Transverse colon (tissue), 4 donors: ENCODE data around the gene SNX25. TPM values are rescaled to one million over a fixed set of nuclear protein-coding genes. Genes with fewer than 3 reads are reported as not detected.

Experiments
- DNase-seq: peaks from one replicate; pipeline ENCODE4 v3.0.0-alpha.2; 2019
- H3K27ac ChIP-seq, 4 donors: fragments of 200-600 bp; sonication (generic); 2 replicates each; pipeline ENCODE4 v1.5.1; 2016 to 2018; ENCODE audit warnings: inconsistent platforms in 4 of 4
- H3K27me3 ChIP-seq: fragments of 200-600 bp; sonication (generic); 2 replicates; pipeline ENCODE4 v1.5.1; 2017; ENCODE audit warnings: inconsistent platforms
- H3K36me3 ChIP-seq, 4 donors: fragments of 200-600 bp; sonication (generic); 2 replicates each; pipeline ENCODE4 v1.5.1; 2017 to 2019; ENCODE audit warnings: inconsistent platforms in 4 of 4
- H3K4me1 ChIP-seq, 4 donors: fragments of 200-600 bp; sonication (generic); 2 replicates each; pipeline ENCODE4 v1.5.1; 2017 to 2020; ENCODE audit warnings: inconsistent platforms in 4 of 4
- H3K4me3 ChIP-seq, 4 donors: fragments of 200-600 bp; sonication (generic); 1 replicate in 1 of 4; 2 replicates in 3 of 4; pipeline versions ENCODE4 v1.5.1 to v1.6.1; 2017 to 2019; ENCODE audit warnings: inconsistent platforms in 4 of 4
- H3K9me3 ChIP-seq, 2 donors: fragments of 200-600 bp; sonication (generic); 2 replicates each; pipeline ENCODE4 v1.5.1; 2017 to 2019; ENCODE audit warnings: inconsistent platforms in 2 of 2
- EP300 ChIP-seq: sonication (generic); formaldehyde crosslinking; IDR thresholded peaks from one replicate; pipeline ENCODE4 v1.6.1; 2017; ENCODE audit warnings: antibody characterized with exemption, low read depth
- POLR2A ChIP-seq: fragments of 450-650 bp; IDR thresholded peaks from one replicate; pipeline ENCODE4 v1.6.1; 2016; ENCODE audit warnings: antibody characterized with exemption, mild to moderate bottlenecking, moderate library complexity
- POLR2AphosphoS5 ChIP-seq, 3 donors: sonication (generic); formaldehyde crosslinking; IDR thresholded peaks; one replicate each; pipeline ENCODE4 v1.6.1; 2016; ENCODE audit warnings: antibody characterized with exemption in 3 of 3
- WGBS, 2 donors: methylation state at CpG; one replicate each; pipeline ENCODE4 v1.1.5; 2018; ENCODE audit warnings: low coverage in 1 of 2; 5-methylcytosine and 5-hydroxymethylcytosine counted together
- in situ Hi-C, 4 donors: fragments of 200-750 bp; cut with MboI; loops; one replicate each; pipeline versions ENCODE4 v1.15.0 to v1.15.1; 2017; ENCODE audit warnings: low sequenced_read_pairs in 3 of 4, low pct_ligation_motif_present in 1 of 4, low pct_unique_long_range_greater_than_20kb in 1 of 4
- intact Hi-C: fragments of 100-400 bp; cut with DNase I; formaldehyde crosslinking; loops from one replicate; pipeline ENCODE4 v1.15.1; 2023; ENCODE audit warnings: low total_unique reads
- total RNA-seq, 4 donors: library from RNA; depleted of rRNA; stranded (reverse); fragments of >200 nt; gene quantifications; one replicate each; pipeline ENCODE4 v1.1.0, GENCODE V29; 2016
- TF ChIP-seq, protein P1 (sequence below), 5 experiments: fragments of 200-600 bp in 3 of 5; fragments of 450-650 bp in 2 of 5; sonication (generic) in 3 of 5; IDR thresholded peaks; 1 replicate in 2 of 5; 2 replicates in 3 of 5; pipeline ENCODE4 v1.5.1; 2016 to 2017; ENCODE audit warnings: antibody characterized with exemption in 5 of 5, inconsistent platforms in 3 of 5, mild to moderate bottlenecking in 2 of 5, moderate library complexity in 1 of 5

Gene SNX25
- total RNA-seq, 4 donors from 2014 or later, result 17.1 to 68.5 (median 19.5) TPM

DNA sequence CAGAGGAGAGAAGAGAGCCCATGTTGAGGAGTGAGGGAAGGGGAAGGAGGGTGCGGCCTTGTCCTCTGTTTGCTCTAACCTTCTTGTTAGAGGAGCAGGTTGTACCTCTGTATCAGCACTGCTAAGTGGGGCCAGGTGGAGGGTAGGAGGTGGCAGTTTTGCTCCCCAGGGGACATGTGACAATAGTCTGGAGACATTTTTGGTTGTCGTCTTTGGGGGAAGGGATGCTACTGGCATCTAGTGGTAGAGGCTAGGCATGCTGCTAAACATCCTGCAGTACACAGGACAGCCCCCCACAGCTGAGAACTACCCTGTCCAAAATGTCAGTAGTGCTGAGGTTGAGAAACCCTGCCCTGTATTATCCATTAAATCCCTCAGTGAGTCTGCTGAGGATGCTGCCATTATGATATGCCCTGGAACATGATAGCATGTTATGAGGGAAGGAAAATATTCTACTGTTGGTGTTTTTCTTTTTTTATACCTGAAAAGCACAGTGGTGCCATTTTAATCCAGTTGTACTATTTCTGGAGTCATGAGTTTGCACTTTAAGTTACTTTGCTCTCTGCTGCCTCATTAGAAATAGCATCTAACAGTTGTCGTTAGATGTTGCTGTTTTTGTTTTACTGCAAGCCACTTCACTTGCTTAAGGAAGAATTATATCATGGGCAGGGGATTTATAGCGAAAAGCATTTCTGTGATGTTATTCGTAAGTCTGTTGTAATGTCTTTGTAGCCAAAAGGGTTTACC, 95.7 kb downstream of the SNX25 start:
- intact Hi-C loops, result no loop called here
- in situ Hi-C loops, result no loop called here
- H3K36me3 ChIP-seq, result no peaks in the 10 kb centered on the region
- no peak for TF ChIP-seq EP300
- TF ChIP-seq, protein P1, sequence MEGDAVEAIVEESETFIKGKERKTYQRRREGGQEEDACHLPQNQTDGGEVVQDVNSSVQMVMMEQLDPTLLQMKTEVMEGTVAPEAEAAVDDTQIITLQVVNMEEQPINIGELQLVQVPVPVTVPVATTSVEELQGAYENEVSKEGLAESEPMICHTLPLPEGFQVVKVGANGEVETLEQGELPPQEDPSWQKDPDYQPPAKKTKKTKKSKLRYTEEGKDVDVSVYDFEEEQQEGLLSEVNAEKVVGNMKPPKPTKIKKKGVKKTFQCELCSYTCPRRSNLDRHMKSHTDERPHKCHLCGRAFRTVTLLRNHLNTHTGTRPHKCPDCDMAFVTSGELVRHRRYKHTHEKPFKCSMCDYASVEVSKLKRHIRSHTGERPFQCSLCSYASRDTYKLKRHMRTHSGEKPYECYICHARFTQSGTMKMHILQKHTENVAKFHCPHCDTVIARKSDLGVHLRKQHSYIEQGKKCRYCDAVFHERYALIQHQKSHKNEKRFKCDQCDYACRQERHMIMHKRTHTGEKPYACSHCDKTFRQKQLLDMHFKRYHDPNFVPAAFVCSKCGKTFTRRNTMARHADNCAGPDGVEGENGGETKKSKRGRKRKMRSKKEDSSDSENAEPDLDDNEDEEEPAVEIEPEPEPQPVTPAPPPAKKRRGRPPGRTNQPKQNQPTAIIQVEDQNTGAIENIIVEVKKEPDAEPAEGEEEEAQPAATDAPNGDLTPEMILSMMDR (IDR thresholded peaks at IDR 0.05), result peak in 1 of 5 experiments; percentile 20
- peaks cover 10 to 16% (median 14%) of the 10 kb centered on the region in 4 donors for H3K4me1 ChIP-seq
- H3K9me3 ChIP-seq, result no peaks in the 10 kb centered on the region
- 82 to 90% methylated on average over 3 to 5 of the region's 5 CpGs for WGBS, 2 donors
- no peak overlapping the region for H3K4me3 ChIP-seq
- DNase-seq, result peak; percentile 16
- peak overlapping the region in 1 of 4 donors; percentile 58 for H3K27ac ChIP-seq
- no peaks in the 10 kb centered on the region for H3K27me3 ChIP-seq

DNA sequence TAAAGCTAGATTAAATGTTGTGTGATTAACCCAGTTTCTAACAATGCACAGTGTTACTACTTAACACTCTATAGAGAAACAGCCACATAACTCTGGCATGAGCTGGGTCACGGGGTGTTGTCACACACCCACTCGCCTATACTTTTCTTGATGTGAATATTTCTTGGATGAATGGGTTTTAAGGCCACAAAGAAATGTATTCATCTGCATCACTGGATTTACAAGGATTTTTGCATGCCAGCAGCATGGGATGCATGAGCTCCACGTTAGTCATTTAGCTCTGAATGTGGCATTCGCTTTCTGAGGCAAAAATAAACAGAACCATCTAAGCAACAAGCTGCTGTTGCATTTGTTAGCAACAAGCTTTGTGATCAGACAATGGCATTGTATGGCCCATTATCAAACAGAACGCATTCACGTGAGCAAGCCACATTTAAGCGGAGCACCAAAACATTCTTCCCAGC, 96.6 kb downstream of the SNX25 start:
- DNase-seq, result no peak
- Histone ChIP-seq H3K4me1 (peaks cover 10 to 16% (median 14%) of the 10 kb centered on the region in 4 donors), H3K27me3 (no peaks in the 10 kb centered on the region), H3K36me3 (peaks cover 0 to 6% (median under 1%) of the 10 kb centered on the region in 4 donors), H3K9me3 (no peaks in the 10 kb centered on the region), H3K27ac (no peak overlapping the region), H3K4me3 (no peak overlapping the region)
- TF ChIP-seq EP300, result no peak
- no peak for TF ChIP-seq POLR2A
- no peak for TF ChIP-seq POLR2AphosphoS5 (IDR thresholded peaks at IDR 0.05)
- TF ChIP-seq, protein P1 (IDR thresholded peaks at IDR 0.05), result no peak
- 86 to 94% methylated on average over 5 to 7 of the region's 7 CpGs for WGBS, 2 donors
- intact Hi-C loops, result no loop called here
- in situ Hi-C loops, result no loop called here

DNA sequence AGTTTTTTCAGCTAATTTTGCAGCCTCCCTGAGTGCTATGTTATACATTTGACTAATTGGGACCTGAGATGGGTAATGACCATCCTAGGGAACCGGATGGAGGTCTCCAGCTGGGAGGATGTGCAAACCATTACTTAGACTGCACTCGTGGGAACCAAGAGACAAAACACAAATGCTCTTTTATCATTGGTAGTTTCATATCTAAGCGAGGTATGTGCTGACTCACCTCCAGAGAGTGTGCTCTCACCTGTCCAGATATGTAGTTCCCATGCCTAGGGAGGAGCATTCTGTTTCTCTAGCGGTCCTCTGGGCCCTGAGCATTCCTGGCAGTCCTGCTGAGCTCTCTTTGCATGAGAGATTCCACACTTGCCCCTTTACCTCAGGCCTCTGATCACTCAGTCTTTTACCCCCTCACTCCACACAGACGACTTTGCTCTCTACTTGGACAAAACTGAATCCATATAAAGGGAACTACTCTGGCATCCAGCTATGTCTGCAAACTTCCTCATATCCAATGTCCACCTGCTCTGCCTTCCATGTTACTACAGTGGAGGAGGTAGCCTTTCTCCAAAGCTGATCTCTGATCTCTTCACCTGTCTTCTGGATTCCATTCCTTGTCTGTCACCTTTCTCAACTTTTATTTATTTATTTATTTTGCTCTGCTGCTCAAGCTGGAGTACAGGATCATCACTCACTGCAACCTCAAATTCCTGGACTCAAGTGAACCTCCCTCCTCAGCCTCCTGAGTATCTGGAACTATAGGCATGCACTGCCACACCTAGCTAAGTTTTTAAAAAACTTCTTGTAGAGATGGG, 97.9 kb downstream of the SNX25 start:
- no peaks in the 10 kb centered on the region for H3K27me3 ChIP-seq
- in situ Hi-C loops, result no loop called here
- H3K4me1 ChIP-seq, result peaks cover 10 to 16% (median 14%) of the 10 kb centered on the region in 4 donors
- H3K27ac ChIP-seq, result no peak overlapping the region
- H3K9me3 ChIP-seq, result no peaks in the 10 kb centered on the region
- intact Hi-C loops, result no loop called here
- no peak for DNase-seq
- TF ChIP-seq, protein P1 (IDR thresholded peaks at IDR 0.05), result no peak
- no peak for TF ChIP-seq POLR2A
- H3K4me3 ChIP-seq, result no peak overlapping the region
- WGBS, 2 donors, result 70 to 72% methylated on average over 2 to 5 of the region's 5 CpGs
- peaks cover 0 to 12% (median 3%) of the 10 kb centered on the region in 4 donors for H3K36me3 ChIP-seq

DNA sequence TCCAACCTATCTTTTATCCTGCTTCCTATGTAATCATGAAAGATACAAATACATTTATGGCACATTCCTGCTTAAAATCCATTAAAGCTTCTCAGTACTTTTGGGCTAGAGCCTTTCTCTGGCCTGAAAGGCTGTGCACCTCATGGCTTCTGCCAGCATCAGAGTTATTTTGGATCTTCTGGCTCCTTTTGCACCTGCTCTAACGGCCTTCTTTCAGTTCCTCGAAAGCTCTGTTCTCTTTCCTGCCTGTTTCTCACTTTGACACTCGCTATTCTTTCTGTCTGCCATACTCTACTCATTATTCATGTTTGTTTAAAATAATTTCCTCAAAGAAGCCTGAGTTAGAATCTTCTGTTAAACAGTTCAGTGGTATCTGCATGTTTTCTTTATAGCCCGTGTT, 100.4 kb downstream of the SNX25 start:
- Histone ChIP-seq H3K27me3 (no peaks in the 10 kb centered on the region), H3K4me1 (peaks cover 0 to 6% (median 2%) of the 10 kb centered on the region in 4 donors), H3K4me3 (no peak overlapping the region), H3K9me3 (no peaks in the 10 kb centered on the region), H3K27ac (peak overlapping the region in 1 of 4 donors; percentile 28), H3K36me3 (peaks cover 0 to 20% (median 3%) of the 10 kb centered on the region in 4 donors)
- no peak for DNase-seq
- TF ChIP-seq EP300 (no peak), POLR2A (no peak), POLR2AphosphoS5 (IDR thresholded peaks at IDR 0.05) (no peak)
- TF ChIP-seq, protein P1 (IDR thresholded peaks at IDR 0.05), result no peak
- intact Hi-C loops, result no loop called here
- 73 to 79% methylated on average over 3 to 4 of the region's 4 CpGs for WGBS, 2 donors
- in situ Hi-C loops, result no loop called here
